Stimulated activated memory B cell treated with anti-CD40 and anti-IgM and Interleukin-4, amounts not matched to agents 10 μg/mL and 1 μg/mL and 100 μg/mL, for 72 hours (primary cell): ENCODE measurements around the gene ESRRG.

Experiments used
- ATAC-seq: fragments of 150-1000 bp; cut with Tn5 transposase; 2 replicates; pipeline ENCODE4 v1.10.0; 2021
- H3K27ac Mint-ChIP-seq: one replicate; pipeline ENCODE4 v1.8.0; 2022; ENCODE audit warnings: mild to moderate bottlenecking, mixed read lengths
- H3K27me3 Mint-ChIP-seq: one replicate; pipeline ENCODE4 v1.8.0; 2022; ENCODE audit warnings: mixed read lengths
- H3K36me3 Mint-ChIP-seq: one replicate; pipeline ENCODE4 v1.8.0; 2022; ENCODE audit warnings: mixed read lengths
- H3K4me1 Mint-ChIP-seq: one replicate; pipeline ENCODE4 v1.8.0; 2022; ENCODE audit warnings: mixed read lengths
- H3K4me3 Mint-ChIP-seq: one replicate; pipeline ENCODE4 v1.8.0; 2022; ENCODE audit warnings: mild to moderate bottlenecking, moderate library complexity, mixed read lengths
- H3K9me3 Mint-ChIP-seq: one replicate; pipeline ENCODE4 v1.8.0; 2022; ENCODE audit warnings: mixed read lengths

The ESRRG gene

DNA sequence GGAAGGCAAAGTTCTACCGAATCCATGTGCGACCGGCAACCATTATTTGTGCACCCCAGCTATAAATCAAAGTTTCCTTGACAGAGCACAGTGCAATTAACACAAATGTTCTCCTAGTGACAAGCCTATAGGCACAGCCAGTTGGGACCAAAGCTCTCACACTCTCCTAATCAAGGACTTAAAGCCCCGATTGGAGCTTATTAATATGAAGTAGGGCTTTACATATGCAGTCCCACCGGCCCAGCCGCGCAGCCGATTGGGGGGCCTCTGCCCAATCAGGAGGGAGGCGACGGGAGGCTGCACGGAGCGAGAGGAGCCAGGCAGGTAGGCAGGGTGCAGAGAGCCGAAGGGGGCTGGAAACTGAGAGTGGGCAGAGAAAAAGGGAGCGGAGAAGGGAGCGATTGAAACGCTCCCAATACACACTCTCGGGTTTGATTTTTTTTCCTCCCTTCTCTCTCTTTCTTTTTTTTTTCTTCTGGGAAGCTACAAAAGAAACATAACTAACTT is at the start of gene ESRRG:
Gene ESRRG (minus strand): TSS at position 156 of the 507 bp plus-strand sequence. CDS start 130 bp downstream, at position 26.
- no peaks in the 10 kb centered on the region for H3K36me3 Mint-ChIP-seq
- peaks cover 36% of the 10 kb centered on the region for H3K27me3 Mint-ChIP-seq
- H3K4me3 Mint-ChIP-seq, result peak within 1 kb of the TSS; percentile 57
- H3K9me3 Mint-ChIP-seq, result no peaks in the 10 kb centered on the region
- H3K4me1 Mint-ChIP-seq, result peaks cover 13% of the 10 kb centered on the region
- no peak within 1 kb of the TSS for H3K27ac Mint-ChIP-seq
- peak; percentile 57 for ATAC-seq

DNA sequence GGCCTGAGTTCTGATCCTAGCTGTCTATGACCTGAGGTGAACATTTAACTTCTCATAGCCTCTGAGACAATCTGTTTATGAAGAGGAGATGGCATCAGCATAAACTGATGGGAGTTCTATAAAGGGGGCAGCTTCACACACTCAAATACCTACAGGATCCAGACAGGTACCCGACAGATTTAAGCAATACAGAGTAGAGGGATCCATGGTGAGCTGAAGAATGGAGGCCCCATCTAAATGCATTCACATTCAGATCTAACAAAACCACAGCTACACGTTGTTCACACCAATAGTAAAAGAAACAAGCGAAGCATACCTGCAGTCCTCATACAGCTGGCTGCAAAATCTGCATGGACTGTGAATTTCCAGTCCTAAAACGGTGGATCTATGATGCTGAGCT is 48.7 kb upstream of the ESRRG start:
- Mint-ChIP-seq H3K4me1 (no peaks in the 10 kb centered on the region), H3K9me3 (peaks cover 6% of the 10 kb centered on the region), H3K36me3 (no peaks in the 10 kb centered on the region), H3K27me3 (no peaks in the 10 kb centered on the region), H3K4me3 (no peak overlapping the region), H3K27ac (no peak overlapping the region)
- ATAC-seq, result no peak

DNA sequence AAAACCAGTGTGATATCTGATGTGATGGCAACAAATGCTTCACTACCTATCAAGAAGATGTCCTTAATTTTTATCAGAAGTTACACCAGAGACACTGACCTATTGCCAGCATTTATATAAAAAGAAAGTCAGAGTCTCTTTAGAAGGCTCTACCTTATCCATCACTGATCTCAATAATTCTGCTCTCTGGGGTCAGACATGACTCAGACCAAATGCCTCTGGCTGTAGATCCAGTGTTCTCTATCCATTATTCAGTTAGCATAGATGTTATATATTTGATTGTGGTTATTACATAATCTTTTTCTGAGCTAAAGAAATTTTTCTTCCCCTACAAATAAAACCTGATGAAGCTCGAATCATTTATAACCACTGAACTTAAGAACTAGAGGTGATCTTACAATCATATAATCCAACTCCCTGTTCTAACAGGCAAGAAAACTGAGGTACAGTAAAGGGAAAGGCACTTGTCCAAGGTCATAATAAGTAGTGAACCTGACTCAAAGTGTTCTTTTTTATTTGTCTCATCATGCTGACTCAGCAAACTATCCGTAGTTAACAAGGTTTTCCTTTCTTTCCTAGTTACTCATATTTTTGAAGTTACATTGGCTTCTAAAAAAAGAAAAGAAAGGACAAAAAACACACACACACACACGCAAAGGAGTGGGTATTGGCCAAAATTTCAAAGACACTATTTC is 43.6 kb upstream of the ESRRG start:
- H3K4me1 Mint-ChIP-seq, result no peaks in the 10 kb centered on the region
- H3K27ac Mint-ChIP-seq, result no peak overlapping the region
- peaks cover 6% of the 10 kb centered on the region for H3K9me3 Mint-ChIP-seq
- H3K4me3 Mint-ChIP-seq, result no peak overlapping the region
- ATAC-seq, result no peak
- no peaks in the 10 kb centered on the region for H3K36me3 Mint-ChIP-seq
- H3K27me3 Mint-ChIP-seq, result no peaks in the 10 kb centered on the region

DNA sequence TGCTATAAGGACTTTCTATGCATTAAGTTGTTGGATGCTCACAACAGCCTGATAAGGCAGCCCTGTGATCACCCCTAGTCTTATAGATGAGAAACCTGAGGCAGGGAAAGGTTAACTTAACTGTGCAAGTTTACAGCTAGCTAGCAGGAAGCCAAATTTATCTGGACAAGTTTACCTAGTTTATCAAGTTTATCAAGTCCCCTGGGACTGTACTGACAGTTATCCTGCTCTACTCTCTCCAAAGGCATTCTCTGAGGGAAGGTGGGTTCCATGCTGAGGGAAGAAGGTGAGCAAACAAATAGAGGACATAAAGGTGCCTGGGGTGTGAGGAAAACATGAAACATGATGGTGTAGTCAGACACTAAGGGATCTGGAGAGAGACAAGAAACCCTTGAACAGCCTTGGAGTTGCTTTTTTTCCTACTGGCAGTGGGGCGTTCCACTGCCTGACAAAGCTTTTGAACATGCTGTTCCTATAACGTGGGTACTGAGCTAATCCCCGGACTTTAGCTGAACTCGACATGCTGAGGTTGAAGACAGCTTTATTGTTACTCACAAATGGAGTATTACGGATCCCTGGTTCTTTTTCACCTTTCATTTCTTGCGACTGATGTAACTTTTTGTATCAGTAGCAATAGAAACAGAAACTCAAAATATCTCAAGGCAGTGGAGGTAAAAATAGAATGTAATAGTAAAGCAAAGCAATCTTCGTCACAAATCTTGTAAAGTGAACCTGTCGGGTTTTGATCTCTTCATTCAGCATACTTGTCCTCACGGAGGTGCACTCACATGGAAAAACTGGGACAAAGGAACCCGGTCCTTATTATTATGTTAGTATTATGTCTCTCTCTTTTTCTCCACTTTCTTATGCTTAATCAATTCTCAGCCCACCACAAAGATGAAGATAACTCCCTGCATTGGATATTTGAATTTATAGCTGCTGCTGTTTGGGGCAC is 42.4 kb upstream of the ESRRG start:
- Mint-ChIP-seq H3K36me3 (no peaks in the 10 kb centered on the region), H3K9me3 (peaks cover 3% of the 10 kb centered on the region), H3K4me1 (no peaks in the 10 kb centered on the region), H3K4me3 (no peak overlapping the region), H3K27ac (no peak overlapping the region), H3K27me3 (no peaks in the 10 kb centered on the region)
- no peak for ATAC-seq

DNA sequence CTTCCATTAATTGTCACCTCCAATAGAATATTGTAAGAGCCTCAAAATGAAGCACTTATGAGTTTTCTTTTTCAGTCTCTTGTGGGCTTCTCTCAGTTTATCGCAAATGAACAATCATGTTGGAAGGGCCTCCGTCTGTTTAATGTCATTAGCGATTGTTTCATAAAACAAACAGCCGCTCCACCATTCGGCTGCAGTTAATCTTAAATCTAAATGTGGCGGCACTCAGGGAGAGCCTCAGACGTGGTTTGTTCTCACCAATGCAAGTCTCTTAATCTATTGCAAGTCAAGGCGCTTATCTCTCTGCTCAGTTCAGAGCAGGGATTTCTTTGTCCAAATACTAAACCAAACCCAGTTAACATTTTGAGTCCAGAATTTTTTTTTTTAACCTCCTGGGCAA is 34.9 kb upstream of the ESRRG start:
- Mint-ChIP-seq H3K9me3 (no peaks in the 10 kb centered on the region), H3K4me3 (no peak overlapping the region), H3K36me3 (no peaks in the 10 kb centered on the region), H3K27ac (no peak overlapping the region), H3K27me3 (no peaks in the 10 kb centered on the region), H3K4me1 (no peaks in the 10 kb centered on the region)
- ATAC-seq, result no peak

DNA sequence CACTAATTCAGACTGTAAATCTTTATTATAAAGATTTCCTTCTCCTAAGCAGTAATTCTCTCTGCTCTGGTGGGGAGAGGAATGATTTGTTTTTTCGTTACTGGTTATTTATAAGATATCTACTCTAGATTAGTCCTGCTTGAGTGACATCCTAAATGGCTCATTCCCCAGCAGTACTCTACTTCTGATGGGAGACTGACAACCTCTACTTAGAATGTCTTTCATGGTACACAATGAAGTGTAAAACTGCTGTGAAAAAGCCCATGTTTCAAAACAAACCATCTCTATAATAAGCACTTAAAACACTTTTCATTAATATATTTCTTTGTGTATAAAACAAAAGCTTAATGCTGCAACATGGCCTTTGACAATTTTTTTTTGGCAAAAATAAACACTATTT is 33.9 kb upstream of the ESRRG start:
- Mint-ChIP-seq H3K4me3 (no peak overlapping the region), H3K27ac (no peak overlapping the region), H3K9me3 (no peaks in the 10 kb centered on the region), H3K27me3 (no peaks in the 10 kb centered on the region), H3K4me1 (no peaks in the 10 kb centered on the region), H3K36me3 (no peaks in the 10 kb centered on the region)
- no peak for ATAC-seq

DNA sequence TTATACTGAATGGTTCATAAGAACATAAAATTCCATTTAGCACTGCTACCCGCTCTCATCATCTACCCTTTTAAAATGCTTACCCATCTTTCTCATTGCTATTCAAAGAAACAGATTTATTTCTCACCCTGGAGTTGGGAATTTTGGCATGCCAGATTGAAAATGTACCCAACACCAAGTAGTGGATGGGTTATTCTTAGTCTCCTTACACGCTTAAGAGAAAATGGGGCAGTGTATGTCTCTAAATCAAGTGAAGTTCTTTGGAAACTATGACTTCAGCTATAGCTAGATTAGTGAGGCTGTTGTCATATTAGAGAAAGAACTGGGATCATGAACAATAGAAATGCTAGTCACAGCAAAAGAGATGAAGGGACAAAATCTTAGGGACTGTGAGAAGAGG is 27.7 kb upstream of the ESRRG start:
- no peaks in the 10 kb centered on the region for H3K27me3 Mint-ChIP-seq
- H3K4me3 Mint-ChIP-seq, result no peak overlapping the region
- no peaks in the 10 kb centered on the region for H3K9me3 Mint-ChIP-seq
- no peak for ATAC-seq
- H3K4me1 Mint-ChIP-seq, result no peaks in the 10 kb centered on the region
- no peaks in the 10 kb centered on the region for H3K36me3 Mint-ChIP-seq
- no peak overlapping the region for H3K27ac Mint-ChIP-seq

DNA sequence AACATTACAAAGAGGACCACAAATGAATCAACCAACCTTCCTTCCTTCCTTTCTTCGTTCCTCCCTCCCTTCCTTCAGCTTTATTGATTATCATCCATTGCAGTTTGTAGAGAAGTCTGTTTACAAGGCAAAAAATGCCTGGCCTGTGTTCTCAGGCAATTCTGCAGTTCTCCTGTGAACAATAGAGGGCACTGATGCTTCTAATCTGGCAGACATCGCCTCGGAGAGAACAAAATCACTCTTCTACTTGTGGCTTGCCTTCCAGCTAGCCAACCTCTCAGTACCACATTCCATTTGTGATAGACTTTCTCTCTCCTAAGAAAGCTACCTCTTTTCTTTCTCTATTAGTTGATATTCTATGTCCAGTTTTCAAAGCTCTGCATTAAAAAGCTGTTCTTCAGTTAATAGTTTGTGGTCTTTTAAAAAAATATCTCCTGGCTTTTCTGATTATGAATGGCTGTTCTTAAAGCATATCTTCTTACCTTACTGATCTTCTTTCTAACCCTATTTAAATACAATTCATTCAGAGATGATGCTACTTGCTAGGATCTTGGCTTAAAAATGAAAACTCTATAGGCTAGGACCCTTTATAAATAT is 26.9 kb upstream of the ESRRG start:
- H3K36me3 Mint-ChIP-seq, result no peaks in the 10 kb centered on the region
- no peaks in the 10 kb centered on the region for H3K27me3 Mint-ChIP-seq
- H3K4me1 Mint-ChIP-seq, result no peaks in the 10 kb centered on the region
- H3K9me3 Mint-ChIP-seq, result no peaks in the 10 kb centered on the region
- no peak overlapping the region for H3K4me3 Mint-ChIP-seq
- ATAC-seq, result no peak
- H3K27ac Mint-ChIP-seq, result no peak overlapping the region

DNA sequence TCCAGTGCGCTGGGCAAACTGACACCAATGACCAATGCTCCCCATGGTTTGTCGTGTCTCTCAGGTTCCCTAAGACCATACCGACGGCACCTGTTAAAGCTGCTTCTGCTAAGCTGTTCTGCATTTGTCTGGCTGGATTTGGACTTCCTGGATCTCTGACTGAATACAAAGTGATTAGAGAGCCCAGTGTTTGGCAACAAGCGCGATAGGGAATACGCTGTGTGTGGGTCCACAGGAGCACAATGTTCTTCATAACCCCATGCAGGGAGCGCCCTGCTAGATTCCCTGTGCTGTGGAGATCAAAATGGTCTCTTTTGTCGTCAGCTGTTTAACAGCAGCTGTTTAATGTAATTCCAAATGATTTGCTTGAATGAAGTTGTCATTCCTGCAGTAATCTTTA is 26.0 kb upstream of the ESRRG start:
- Mint-ChIP-seq H3K4me3 (no peak overlapping the region), H3K4me1 (no peaks in the 10 kb centered on the region), H3K9me3 (no peaks in the 10 kb centered on the region), H3K36me3 (no peaks in the 10 kb centered on the region), H3K27ac (no peak overlapping the region), H3K27me3 (no peaks in the 10 kb centered on the region)
- no peak for ATAC-seq

DNA sequence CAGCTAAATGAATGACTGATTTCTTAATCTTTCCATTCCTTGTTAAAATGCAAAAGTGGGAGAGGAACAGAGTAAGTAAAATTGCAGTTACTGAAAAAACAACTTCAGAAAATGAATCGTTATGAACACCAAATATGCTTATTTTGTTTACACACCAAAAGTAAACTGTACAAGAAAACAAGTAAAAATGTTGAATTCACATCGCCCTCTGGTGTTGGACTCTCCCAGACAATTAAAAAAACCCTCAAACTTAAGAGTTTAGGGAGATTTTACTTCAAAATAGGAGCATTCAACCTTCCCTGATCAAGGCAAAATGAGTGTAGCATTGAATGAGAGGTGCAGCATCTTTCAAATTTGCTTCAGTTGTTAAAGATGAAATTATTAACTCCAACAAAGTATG is 19.4 kb upstream of the ESRRG start:
- H3K36me3 Mint-ChIP-seq, result no peaks in the 10 kb centered on the region
- no peaks in the 10 kb centered on the region for H3K9me3 Mint-ChIP-seq
- H3K27me3 Mint-ChIP-seq, result no peaks in the 10 kb centered on the region
- no peaks in the 10 kb centered on the region for H3K4me1 Mint-ChIP-seq
- ATAC-seq, result no peak
- no peak overlapping the region for H3K27ac Mint-ChIP-seq
- no peak overlapping the region for H3K4me3 Mint-ChIP-seq

DNA sequence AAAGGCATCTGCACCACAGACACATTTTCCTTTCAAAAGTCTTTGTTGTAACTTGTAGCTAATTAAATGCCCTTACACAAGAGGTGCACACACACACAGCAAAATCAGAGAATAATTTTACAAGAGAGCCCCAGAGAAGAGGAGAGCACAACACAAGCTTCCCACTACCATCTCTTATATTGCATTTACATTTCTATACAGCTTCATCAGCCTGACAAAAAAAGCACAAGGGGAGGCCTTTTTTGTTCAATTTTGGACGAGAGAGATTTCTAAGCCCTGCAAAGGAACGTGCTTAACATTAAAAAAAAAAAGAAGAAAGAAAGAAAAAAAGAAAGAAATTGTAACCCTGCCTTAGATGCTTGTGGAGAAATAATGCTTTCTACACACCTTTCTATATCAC is 17.1 kb upstream of the ESRRG start:
- no peak overlapping the region for H3K27ac Mint-ChIP-seq
- no peak overlapping the region for H3K4me3 Mint-ChIP-seq
- no peaks in the 10 kb centered on the region for H3K27me3 Mint-ChIP-seq
- ATAC-seq, result no peak
- H3K4me1 Mint-ChIP-seq, result no peaks in the 10 kb centered on the region
- H3K9me3 Mint-ChIP-seq, result no peaks in the 10 kb centered on the region
- no peaks in the 10 kb centered on the region for H3K36me3 Mint-ChIP-seq

DNA sequence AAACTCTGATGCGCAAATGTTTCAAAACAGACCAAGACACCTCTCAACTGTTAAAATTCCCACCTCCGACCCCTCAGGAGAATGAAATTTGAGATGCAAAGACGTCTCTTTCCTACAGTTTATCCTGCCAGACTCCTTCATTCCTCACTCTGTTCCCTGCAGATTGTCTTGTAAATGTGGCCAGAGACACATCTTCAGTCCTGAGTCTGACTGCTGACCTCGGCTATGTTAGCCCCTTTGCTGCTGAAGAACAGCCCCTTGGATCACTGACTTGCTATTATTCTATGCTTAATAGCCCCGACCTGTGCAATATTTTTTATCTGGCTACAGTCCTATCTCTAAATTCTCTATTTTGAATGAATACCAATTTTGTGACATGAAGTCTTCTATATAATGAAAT is 16.6 kb upstream of the ESRRG start:
- H3K9me3 Mint-ChIP-seq, result no peaks in the 10 kb centered on the region
- ATAC-seq, result no peak
- no peaks in the 10 kb centered on the region for H3K36me3 Mint-ChIP-seq
- no peak overlapping the region for H3K27ac Mint-ChIP-seq
- no peaks in the 10 kb centered on the region for H3K27me3 Mint-ChIP-seq
- no peak overlapping the region for H3K4me3 Mint-ChIP-seq
- no peaks in the 10 kb centered on the region for H3K4me1 Mint-ChIP-seq

DNA sequence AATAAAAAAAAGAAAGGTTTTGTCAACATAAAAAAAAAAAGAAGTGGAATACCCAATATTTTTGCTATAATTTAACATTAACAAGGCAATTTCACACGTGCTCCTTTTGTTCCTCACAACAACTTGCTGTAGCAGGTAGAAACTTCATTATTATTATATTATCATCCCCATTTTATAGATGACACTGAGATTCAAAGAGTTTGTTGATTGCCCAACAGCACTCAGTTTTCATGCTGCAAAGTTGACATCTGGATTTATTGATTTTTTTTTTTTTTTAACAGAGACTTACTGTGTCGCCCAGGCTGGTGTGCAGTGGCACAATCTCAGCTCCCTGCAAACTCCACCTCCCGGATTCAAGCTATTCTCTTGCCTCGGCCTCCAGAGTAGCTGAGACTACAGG is 8.9 kb upstream of the ESRRG start:
- no peaks in the 10 kb centered on the region for H3K4me1 Mint-ChIP-seq
- no peaks in the 10 kb centered on the region for H3K27me3 Mint-ChIP-seq
- no peak for ATAC-seq
- H3K4me3 Mint-ChIP-seq, result no peak overlapping the region
- H3K27ac Mint-ChIP-seq, result no peak overlapping the region
- H3K36me3 Mint-ChIP-seq, result no peaks in the 10 kb centered on the region
- no peaks in the 10 kb centered on the region for H3K9me3 Mint-ChIP-seq

DNA sequence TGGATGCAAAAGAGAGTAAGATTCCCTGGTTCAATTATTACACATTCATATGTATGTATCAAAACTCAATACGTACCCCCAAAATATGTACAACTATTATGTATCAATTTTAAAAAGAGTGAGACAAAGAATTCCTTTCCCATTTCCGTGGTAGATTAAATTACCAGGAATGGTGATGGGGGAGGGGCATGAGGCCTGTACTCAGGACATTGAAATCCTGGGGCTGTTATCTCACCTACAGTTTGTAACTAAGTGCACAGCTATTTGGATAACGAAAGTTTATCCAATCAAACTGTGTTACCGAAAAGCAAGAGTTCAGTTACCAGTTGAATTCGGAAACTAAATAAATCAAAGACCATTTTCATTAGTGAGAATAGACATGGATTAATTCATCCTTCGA is 8.3 kb upstream of the ESRRG start:
- no peak for ATAC-seq
- Mint-ChIP-seq H3K27me3 (peaks cover 4% of the 10 kb centered on the region), H3K4me3 (no peak overlapping the region), H3K27ac (no peak overlapping the region), H3K4me1 (no peaks in the 10 kb centered on the region), H3K9me3 (no peaks in the 10 kb centered on the region), H3K36me3 (no peaks in the 10 kb centered on the region)

DNA sequence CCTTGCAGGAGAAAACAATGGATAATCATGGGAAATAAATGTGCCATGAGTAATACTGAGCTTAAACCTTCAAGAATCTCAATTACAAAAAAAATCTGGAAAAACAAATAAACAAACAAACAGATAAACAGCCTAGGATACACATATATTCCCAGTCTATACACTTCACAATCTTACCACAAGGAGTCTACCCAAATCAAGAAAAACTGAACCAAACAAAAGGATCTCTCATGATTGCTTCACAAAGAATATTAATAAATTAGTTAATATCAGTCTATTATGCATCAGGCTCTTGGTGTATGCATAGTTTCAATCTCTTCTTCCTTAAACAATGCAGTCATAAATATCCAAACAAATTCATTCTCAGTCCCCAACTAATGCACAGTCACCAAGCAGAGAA is 3.2 kb upstream of the ESRRG start:
- Mint-ChIP-seq H3K27ac (no peak overlapping the region), H3K27me3 (peaks cover 36% of the 10 kb centered on the region), H3K4me3 (no peak overlapping the region), H3K9me3 (no peaks in the 10 kb centered on the region), H3K4me1 (peaks cover 13% of the 10 kb centered on the region), H3K36me3 (no peaks in the 10 kb centered on the region)
- ATAC-seq, result no peak
